Right cardiac atrium (tissue), 5 donors: ENCODE data around the gene SPEG. TPM values are rescaled to one million over a fixed set of nuclear protein-coding genes. Genes with fewer than 3 reads are reported as not detected.

ENCODE experiments used
- ATAC-seq, 2 donors: fragments of 200-7000 bp; cut with Tn5 transposase; one replicate each; pipeline versions ENCODE4 v1.8.0 to v1.9.1; 2020; ENCODE audit warnings: moderate library complexity in 2 of 2, mild to moderate bottlenecking in 1 of 2
- DNase-seq, 3 donors: peaks; one replicate each; pipeline ENCODE4 v3.0.0-alpha.2; 2020
- H3K27ac ChIP-seq: one replicate; pipeline ENCODE4 v1.5.1; 2013; ENCODE audit warnings: mild to moderate bottlenecking, low read length, control low read depth, moderate library complexity
- H3K27me3 ChIP-seq: one replicate; pipeline ENCODE4 v1.6.1; 2013; ENCODE audit not compliant: control insufficient read depth, insufficient read depth
- H3K4me1 ChIP-seq: one replicate; pipeline ENCODE4 v1.6.1; 2013; ENCODE audit warnings: low read length; ENCODE audit not compliant: control insufficient read depth, insufficient read depth
- H3K4me3 ChIP-seq: one replicate; pipeline ENCODE4 v1.5.1; 2013; ENCODE audit warnings: low read length, control low read depth
- H3K9me3 ChIP-seq: one replicate; pipeline ENCODE4 v1.6.1; 2013; ENCODE audit warnings: low read length; ENCODE audit not compliant: control insufficient read depth
- WGBS: extraction: QIAGEN DNeasy Blood & Tissue Kit; methylation state at CpG from one replicate; pipeline ENCODE4 v1.1.7; 2013; 5-methylcytosine and 5-hydroxymethylcytosine counted together
- intact Hi-C, 4 donors: fragments of 100-400 bp; cut with DNase I; formaldehyde crosslinking; loops; one replicate each; pipeline versions ENCODE4 v1.11.0 to v1.14.0; 2022 to 2023
- polyA plus RNA-seq: library from polyadenylated mRNA; stranded (reverse); fragments of 200-250 nt; gene quantifications from one replicate; pipeline ENCODE4 v1.2.3, GENCODE V29; 2013
- total RNA-seq, 4 donors: library from RNA; stranded (reverse); fragmentation: NEBNext Ultra II Directional; extraction: Animal tissue kit (Norgen Biotek cat#: 25700); gene quantifications; one replicate each; pipeline ENCODE4 v1.2.1, GENCODE V29; 2021
- donor health status: healthy with polysubstance abuse.
- donor health status: DM: no; HTN: yes; CAD: no.
- donor health status: DM: no; HTN: no; CAD: no.
- donor health status: DM: no; HTN: yes; CAD: no; lungs with severe emphysema.
- donor health status: DM: yes; HTN: yes; CAD: no.

Gene SPEG
- total and polyA plus RNA-seq, 5 donors: 85.5 to 176 (median 157) TPM

GRCh38 chr2:219426068-219426443 lies 8.6 kb upstream of the SPEG start:
- no peaks in the 10 kb centered on the region for H3K27me3 ChIP-seq
- H3K4me1 ChIP-seq: no peaks in the 10 kb centered on the region
- H3K4me3 ChIP-seq: no peak overlapping the region
- WGBS: 70% methylated on average over 7 of the region's 7 CpGs
- intact Hi-C loops: no loop called here
- no peaks in the 10 kb centered on the region for H3K9me3 ChIP-seq
- ATAC-seq (peak in 1 of 2 donors; percentile 6), DNase-seq (no peak)
- H3K27ac ChIP-seq: peak overlapping the region; percentile 6

GRCh38 chr2:219426534-219427136 lies 8.0 kb upstream of the SPEG start:
- Histone ChIP-seq H3K9me3 (no peaks in the 10 kb centered on the region), H3K4me3 (no peak overlapping the region), H3K27ac (peak overlapping the region; percentile 18), H3K27me3 (no peaks in the 10 kb centered on the region), H3K4me1 (no peaks in the 10 kb centered on the region)
- 84% methylated on average over 7 of the region's 7 CpGs for WGBS
- ATAC-seq (peak in 1 of 2 donors; percentile 2), DNase-seq (no peak)
- intact Hi-C loops: no loop called here

GRCh38 chr2:219428469-219428868 lies 6.2 kb upstream of the SPEG start:
- intact Hi-C loops: no loop called here
- H3K4me1 ChIP-seq: no peaks in the 10 kb centered on the region
- DNase-seq (no peak), ATAC-seq (peak in 1 of 2 donors; percentile 7)
- H3K9me3 ChIP-seq: no peaks in the 10 kb centered on the region
- peak overlapping the region; percentile 25 for H3K27ac ChIP-seq
- H3K27me3 ChIP-seq: no peaks in the 10 kb centered on the region
- no peak overlapping the region for H3K4me3 ChIP-seq

- H3K4me1 ChIP-seq: no peaks in the 10 kb centered on the region
- WGBS: 91% methylated on average over 7 of the region's 7 CpGs
- intact Hi-C loops: no loop called here
- ATAC-seq (peak in 1 of 2 donors; percentile 1), DNase-seq (no peak)
- H3K4me3 ChIP-seq: no peak overlapping the region
- H3K27me3 ChIP-seq: no peaks in the 10 kb centered on the region
- H3K9me3 ChIP-seq: no peaks in the 10 kb centered on the region
- H3K27ac ChIP-seq: peak overlapping the region; percentile 57
Observed at GRCh38 chr2:219429958-219430606, 4.6 kb upstream of the SPEG start.

- WGBS: 41% methylated on average over 9 of the region's 9 CpGs
- peak; percentile 66 to 80 for ATAC-seq
- H3K9me3 ChIP-seq: no peaks in the 10 kb centered on the region
- H3K4me1 ChIP-seq: no peaks in the 10 kb centered on the region
- peak; percentile 62 to 85 (median 81) for DNase-seq
- H3K4me3 ChIP-seq: no peak overlapping the region
- intact Hi-C loops: no loop called here
- H3K27me3 ChIP-seq: no peaks in the 10 kb centered on the region
- peak overlapping the region; percentile 57 for H3K27ac ChIP-seq
Observed at GRCh38 chr2:219430633-219431615, 3.7 kb upstream of the SPEG start.

GRCh38 chr2:219433666-219434467 lies 776 bp upstream of the SPEG start:
- Histone ChIP-seq H3K27me3 (no peaks in the 10 kb centered on the region), H3K27ac (peak overlapping the region; percentile 71), H3K4me1 (no peaks in the 10 kb centered on the region), H3K4me3 (no peak overlapping the region), H3K9me3 (no peaks in the 10 kb centered on the region)
- 66% methylated on average over 16 of the region's 16 CpGs for WGBS
- intact Hi-C loops: no loop called here
- no peak for DNase-seq
- peak in 1 of 2 donors; percentile 22 for ATAC-seq

- WGBS: 19% methylated on average over 9 of the region's 9 CpGs
- Histone ChIP-seq H3K9me3 (no peaks in the 10 kb centered on the region), H3K4me3 (no peak overlapping the region), H3K27ac (peak overlapping the region; percentile 71), H3K27me3 (no peaks in the 10 kb centered on the region), H3K4me1 (no peaks in the 10 kb centered on the region)
- no peak for DNase-seq
- no peak for ATAC-seq
- intact Hi-C loops: no loop called here
Observed at GRCh38 chr2:219434468-219434717, 250 bp upstream of the SPEG start.

GRCh38 chr2:219435701-219436100 lies 1.1 kb downstream of the SPEG start:
- H3K4me3 ChIP-seq: peak overlapping the region; percentile 38
- no peaks in the 10 kb centered on the region for H3K27me3 ChIP-seq
- no peaks in the 10 kb centered on the region for H3K4me1 ChIP-seq
- WGBS: 80% methylated on average over 6 of the region's 6 CpGs
- DNase-seq (no peak), ATAC-seq (no peak)
- intact Hi-C loops: no loop called here
- no peaks in the 10 kb centered on the region for H3K9me3 ChIP-seq
- peak overlapping the region; percentile 71 for H3K27ac ChIP-seq

- Histone ChIP-seq H3K4me1 (no peaks in the 10 kb centered on the region), H3K27me3 (no peaks in the 10 kb centered on the region), H3K27ac (peak overlapping the region; percentile 71), H3K9me3 (no peaks in the 10 kb centered on the region), H3K4me3 (no peak overlapping the region)
- intact Hi-C loops: no loop called here
- no peak for DNase-seq
- ATAC-seq: no peak
- 77% methylated on average over 5 of the region's 5 CpGs for WGBS
Observed at GRCh38 chr2:219436491-219436890, 1.8 kb downstream of the SPEG start.

GRCh38 chr2:219437141-219437540 lies 2.5 kb downstream of the SPEG start:
- intact Hi-C loops: no loop called here
- DNase-seq (no peak), ATAC-seq (no peak)
- Histone ChIP-seq H3K27me3 (no peaks in the 10 kb centered on the region), H3K27ac (peak overlapping the region; percentile 3), H3K4me3 (no peak overlapping the region), H3K9me3 (no peaks in the 10 kb centered on the region), H3K4me1 (no peaks in the 10 kb centered on the region)
- WGBS: 62% methylated on average over 3 of the region's 3 CpGs
